HS-27A (cell line): ENCODE measurements around the gene LHB.

Experiments
- DNase-seq: peaks from one replicate; pipeline ENCODE4 v3.0.0-alpha.2; 2012; ENCODE audit warnings: low read depth, missing footprints

Gene LHB

DNA sequence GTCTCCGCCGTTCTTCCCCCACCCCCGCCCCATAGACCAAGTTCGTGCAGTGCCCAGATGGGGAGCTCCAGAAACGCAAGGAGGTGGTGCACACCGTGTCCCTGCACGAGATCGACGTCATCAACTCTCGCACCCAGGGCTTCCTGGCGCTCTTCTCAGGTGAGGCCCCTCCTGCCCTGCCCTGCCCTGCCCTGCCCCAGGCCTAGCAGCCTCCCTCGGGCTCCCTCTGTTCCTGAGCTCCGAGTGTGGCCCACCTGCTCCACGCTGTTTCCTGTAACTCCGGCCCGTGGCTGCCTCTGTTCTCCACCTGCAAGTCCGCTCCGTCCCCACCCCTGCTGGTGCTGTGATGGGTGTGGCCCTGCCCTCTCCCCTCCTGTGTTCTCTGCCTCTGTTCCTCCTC, 6.4 kb downstream of the LHB start:
- no peak for DNase-seq

DNA sequence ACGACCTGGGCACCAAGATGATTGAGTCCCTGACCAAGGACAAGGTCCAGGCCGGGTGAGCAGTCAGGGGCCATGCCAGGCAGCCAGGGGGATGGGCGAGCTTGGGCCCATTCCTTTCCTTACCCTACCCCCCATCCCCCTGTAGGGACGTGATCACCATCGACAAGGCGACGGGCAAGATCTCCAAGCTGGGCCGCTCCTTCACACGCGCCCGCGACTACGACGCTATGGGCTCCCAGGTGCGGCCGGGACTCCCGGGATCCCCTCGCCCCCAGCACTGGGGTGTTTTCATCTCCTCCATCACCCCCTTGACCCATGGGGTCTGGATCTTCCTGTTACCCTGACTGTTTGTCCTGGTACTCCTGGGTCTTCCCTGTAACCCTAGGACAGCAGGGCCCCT, 7.1 kb downstream of the LHB start:
- DNase-seq: no peak

DNA sequence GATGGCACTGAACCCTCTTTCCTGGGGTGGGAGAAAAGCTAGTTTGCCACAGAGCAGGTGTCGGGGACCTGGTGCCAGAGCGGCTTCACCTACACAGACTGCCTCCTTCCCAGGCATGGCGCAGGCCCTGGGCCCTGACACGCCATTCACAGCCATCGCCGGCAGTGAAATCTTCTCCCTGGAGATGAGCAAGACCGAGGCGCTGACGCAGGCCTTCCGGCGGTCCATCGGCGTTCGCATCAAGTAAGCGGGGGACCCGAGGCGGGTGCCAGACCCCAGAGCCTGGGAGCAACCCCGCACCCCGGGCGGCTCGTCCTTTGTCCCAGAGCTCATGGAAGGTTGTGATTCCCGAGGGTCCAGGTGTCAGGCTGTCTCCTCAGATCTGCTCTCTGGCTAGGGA, 10.0 kb downstream of the LHB start:
- DNase-seq: no peak

DNA sequence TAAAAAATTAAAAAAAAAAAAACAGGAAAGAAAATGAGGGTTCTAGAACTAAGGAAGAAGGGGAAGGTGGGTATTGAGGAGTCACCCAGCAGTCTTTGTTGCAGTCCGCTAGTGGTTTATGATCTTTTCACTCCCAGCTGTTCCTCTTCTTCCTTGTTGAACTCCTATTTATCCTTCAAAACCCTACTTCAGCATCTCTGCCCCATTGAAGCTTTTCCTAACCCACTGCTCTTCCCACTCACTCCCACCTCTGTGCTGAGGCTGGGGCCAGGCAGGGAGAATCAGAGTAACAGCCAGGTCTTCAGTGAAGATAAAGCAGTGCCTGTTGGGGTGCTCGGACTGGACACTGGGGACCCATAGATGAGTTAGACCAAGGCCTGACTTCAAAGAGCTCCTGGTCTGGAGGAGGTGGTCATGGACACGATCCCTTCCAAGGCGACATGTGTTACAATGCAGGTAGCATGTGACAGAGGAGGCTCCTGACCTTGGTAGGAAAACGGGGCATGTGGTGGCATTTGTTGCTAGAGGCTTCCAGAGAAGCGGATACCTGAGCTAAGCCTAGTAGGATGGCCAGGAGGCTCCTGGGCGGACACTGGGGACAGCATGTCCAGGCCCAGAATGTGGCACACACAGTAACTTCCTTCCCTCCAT, 11.8 kb downstream of the LHB start:
- no peak for DNase-seq

DNA sequence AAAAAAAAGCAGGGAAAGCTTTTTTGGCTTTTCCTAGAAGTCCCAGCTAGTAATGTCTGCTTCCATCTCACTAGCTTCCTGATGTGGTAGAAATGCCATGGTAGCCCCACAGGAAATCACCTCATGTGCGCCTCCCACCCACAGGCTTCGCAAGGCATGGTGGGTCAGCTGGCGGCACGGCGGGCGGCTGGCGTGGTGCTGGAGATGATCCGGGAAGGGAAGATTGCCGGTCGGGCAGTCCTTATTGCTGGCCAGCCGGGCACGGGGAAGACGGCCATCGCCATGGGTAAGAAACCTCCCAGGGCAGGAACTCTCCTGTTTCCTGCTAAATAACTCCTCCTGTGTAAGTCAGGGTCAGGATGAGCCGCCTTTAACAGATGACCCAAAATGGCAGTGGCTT, 12.8 kb downstream of the LHB start:
- DNase-seq: no peak

DNA sequence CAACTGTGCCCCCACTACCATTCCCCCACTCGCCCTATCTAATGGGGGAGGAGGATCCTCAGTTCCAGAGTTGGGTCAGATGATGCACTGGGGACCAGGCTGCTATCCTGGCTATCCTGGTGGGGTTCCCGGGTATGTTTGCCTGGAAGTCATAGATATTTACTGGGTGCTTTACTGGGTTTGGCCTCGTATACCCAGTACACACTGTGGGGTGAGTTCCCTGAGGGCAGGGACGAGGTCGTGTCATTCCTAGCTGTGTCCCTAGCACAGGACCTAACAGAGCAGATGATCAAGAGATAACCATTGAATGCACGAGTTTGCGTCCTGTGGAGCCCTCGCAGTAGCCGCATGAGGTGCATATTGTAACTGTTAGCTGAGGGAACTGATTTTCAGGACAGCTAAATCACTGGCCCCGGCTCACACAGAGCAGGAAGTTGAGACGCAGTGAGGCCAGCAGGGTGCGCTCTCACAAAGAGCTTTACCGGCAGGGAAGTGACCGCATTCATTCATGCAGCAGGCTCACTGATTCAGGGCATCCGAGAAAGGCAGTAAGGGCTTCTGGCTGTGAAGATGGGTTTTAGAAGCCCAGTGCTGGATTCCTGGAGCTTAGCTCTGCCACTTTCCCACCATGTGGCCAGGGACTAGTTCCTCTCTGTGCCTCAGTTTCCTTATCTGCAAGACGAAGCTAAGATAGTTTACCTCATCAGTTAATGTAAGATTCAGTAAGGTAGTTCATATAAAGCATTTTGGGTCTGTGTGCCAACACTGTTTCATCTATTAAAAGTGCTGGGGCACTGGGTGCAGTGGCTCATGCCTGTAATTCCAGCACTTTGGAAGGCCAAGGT, 17.2 kb downstream of the LHB start:
- no peak for DNase-seq

DNA sequence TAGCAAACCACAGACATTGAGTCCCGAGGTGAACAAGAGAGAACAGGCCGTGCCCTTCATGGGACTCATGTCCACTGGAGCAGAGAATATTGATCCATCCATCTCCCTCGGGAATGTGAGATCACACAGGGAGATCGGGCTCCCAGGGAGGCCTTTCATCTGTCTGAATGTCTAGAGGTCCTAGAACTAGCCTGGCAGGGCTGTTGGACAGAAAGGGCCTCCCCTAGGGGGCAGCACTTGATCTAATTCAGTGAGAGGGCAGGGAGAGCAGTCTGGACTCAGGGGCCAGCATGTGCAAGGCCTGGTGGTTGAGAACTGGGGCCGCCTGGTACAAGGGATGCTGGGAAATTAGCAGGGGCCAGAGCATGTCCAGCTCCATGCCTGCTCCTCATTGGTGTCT, 18.9 kb downstream of the LHB start:
- no peak for DNase-seq

DNA sequence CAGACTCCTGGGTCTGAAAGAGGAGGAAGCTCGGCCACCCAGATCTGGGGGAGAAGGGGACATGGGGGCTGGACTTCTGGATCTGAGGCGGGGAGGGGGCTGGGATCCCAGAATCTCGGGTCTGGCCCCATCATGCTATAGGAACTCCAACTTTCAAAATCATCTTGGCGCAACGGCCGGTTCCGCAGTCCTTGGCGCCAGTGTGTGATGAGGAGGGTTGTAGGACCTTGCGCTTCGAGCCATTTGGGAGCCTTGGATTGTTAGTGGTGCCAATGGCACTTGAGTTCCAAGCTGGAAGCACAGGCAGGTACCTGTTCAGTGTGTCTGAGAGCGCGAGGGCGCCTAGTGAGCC, 22.9 kb downstream of the LHB start:
- DNase-seq: no peak

DNA sequence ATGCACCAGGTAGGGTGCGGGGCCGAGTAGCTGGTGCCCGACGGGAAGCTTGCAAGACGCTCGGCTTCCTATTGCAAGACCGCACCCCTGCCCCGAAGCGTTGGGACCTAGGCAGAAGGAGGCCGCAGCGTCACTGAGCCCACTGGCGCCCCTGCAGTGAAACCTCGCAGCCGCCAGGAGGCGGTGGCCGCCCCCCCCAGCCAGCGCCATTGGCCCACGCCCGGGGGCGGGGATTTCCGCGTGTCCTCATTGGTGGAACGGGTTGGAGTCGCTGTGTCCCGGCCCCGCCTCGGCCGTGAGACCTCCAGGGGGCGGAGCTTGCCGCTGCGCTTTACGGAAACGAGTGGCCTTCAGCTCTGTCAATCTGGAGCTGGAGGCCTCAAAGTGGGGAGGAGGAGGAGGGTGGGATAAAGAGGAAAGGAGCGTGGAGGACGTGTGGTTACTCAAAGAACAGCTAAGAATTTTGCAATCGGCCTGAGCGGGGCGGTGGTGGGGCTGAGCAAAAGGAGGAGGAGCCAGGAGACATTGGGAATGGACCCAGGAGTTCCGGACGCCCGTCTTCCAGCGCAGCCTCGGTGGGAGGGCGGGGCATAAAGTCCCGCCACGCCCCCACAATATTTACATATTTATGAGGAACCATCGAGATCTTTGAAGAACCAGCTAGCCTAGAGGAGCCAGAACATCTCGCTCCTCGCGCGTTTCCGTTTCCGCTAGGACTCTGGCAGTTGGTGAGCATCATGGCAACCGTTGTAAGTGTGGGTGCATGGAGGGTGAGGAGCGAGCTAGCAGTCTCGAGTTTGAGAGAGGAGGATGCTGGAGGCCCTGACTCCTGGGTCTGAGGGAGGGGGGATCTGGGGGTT, 23.5 kb downstream of the LHB start, which contains the start of the genes GYS1 and RUVBL2:
TSS of gene GYS1 (minus strand) at position 135 of the 860 bp plus-strand sequence. CDS start 197 bp downstream, outside the sequence.
TSS of gene RUVBL2 (plus strand) at position 713 of the 860 bp plus-strand sequence. CDS start at position 738, 25 bp downstream.
- DNase-seq: peak; percentile 99

DNA sequence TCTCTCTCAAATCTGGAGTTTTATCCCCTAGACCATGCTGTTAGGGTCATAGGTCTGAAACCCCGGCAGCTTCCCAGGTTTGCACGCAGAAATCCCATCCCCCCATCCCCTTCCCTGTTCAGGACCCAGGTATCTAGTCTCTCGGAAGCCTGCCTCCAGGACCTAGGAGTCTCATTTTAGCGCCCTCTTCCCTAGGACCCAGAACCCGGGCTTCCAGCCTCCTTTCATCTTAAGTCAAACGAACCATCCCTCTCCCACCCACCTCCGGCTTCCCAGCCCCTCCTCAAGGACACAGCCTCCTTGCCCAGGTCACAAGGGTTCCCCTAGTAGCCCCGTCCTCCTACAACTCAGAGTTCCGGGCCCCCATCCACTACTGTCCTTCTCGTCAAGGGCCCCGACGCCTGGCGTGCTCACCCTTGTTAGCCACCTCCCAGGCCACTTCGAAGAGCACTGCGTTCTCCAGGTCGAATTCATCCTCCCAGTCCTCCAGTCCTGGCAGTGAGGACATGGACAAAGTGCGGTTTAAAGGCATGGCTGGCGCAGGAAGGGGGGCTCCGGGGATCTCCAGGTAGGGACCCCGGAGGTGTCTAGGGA, 24.2 kb downstream of the LHB start:
- DNase-seq: no peak

DNA sequence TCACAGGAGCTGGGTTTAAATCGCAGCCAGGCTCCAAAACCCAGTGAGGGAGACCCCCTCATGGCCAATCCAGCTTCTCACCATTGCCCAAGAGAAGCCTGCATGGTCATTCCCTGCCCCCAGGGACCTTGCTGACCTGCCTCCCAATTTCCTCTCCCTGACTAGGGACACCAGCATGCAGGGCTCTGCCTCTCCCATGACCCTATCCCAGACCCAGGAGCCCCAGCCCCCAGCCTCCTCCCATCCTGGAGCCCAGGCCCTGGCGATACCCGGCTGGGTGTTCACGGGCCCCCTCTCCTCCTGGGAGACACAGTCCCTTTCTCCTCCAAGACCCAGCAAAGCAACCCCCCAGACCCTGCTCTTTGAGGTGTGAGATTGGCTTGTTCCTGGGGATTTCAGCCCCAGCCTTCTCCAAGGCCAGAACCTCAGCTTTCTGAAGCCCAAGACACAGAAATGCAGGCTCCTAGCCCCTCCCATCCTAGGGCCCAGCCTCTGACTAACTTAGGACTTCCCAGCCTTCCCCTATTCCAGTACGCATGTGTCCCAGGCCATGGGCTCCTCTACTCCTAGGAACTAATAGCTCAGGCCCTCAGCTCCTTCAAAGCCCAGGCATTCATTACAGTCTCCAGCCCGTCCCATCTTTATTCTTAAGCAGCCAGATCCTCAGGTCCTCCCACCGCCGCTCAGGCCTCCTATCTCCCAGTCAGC, 24.9 kb downstream of the LHB start:
- no peak for DNase-seq

DNA sequence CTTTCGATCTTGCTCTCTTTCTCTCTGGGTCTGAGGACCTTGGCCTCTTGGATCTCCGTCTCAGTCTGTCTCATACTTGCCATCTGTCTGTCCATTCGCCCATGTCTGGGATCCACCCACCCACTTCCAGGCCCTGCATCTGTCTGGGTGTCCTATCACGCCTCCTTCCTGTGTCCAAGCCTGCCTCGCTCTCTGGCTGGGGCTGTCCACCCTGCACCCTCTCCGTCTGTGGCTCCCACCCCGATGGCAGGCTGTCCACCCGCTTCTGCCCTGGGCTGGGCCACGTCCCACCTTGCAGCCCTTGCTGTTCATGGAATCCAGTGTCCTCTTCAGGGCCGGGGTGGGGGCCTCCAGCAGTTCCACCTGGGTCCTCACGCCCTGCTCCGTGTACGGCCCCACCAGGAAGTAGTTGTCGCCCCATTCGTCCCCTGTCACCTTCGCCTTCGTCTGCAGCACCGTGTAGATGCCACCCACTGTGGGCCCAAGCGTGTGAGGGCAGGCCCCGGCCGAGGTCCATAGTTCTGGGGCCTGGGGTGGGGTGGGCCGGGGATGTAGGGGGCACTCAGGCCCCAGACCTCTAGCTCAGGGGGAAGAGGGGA, 25.8 kb downstream of the LHB start:
- DNase-seq: no peak

DNA sequence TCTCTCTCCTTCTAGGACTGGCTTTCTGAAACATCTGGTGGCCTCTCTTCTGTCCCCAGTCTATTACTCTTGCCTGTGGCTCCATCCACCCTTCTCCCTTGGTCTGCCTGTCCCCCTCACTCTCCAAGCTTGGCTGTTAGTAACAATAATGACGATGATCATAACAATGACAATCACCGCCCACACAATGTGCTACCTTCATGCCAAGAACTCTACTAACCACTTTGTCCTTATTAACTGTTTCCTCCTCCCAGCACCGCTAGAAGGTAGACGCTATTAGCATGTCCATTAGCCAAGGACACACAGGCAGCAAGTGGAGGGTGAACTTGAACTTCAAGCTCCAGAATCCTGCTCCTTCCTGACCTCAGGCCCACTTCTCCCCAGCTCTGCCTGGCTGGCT, 26.5 kb downstream of the LHB start:
- no peak for DNase-seq

DNA sequence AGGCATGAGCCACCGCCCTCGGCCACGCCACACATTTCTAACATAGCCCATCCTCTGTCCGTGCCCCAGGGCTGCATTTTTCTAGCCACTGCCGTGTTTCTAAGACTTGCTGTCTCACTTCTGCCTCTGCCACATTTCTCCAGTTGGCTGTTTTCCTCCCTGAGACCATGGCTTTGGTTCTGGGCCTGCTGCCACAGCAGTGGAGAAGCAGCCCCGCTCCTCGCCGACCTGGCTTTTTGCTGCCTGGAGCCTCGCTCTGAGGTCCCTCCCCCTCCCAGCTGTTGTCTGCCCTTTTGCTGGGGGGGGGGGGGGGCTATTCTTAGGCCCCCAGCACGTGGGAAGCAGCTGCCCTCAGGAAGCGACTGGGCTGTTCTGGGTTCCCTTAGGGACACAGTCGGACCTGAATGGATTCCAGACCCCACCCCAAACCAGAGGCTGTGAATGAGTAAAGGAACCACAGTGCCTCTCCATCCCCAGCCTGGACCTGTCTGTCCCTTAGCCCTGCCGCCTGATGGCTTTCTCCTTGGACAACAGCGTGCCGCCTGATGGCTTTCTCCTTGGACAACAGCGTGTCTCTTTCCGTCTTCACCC, 27.1 kb downstream of the LHB start:
- no peak for DNase-seq

DNA sequence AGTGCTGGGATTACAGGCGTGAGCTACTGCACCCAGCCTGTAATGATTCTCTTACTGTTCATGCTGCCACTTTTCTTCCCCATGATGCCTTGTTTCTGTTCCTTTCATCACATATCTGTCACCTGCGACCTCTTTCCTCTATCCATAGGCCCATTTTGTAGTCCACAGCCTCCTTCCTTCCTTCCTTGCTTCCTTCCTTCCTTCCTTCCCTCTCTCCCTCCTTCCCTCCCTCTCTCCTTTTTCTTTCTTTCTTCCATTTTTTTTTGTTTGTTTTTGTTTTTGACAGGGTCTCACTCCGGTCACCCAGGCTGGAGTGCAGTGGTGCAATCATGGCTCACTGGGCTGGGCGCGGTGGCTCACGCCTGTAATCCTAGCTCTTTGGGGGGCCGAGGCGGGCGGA, 28.0 kb downstream of the LHB start:
- no peak for DNase-seq

DNA sequence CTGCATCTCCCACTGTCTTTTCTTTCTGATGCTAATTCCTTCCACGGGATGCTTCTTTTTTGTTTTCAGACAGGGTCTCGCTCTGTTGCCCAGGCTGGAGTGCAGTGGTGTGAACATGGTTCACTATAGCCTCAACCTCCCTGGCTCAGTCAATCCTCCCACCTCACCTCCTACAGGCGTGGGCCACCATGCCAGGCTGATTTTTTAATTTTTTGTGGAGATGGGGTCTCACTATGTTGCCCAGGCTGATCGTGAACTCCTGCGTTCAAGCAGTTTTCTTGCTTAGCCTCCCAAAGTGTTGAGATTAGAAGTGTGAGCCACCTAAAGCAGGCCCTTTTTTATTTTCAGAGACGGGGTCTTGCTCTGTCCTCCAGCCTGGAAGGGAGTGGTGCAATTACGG, 28.6 kb downstream of the LHB start:
- no peak for DNase-seq

DNA sequence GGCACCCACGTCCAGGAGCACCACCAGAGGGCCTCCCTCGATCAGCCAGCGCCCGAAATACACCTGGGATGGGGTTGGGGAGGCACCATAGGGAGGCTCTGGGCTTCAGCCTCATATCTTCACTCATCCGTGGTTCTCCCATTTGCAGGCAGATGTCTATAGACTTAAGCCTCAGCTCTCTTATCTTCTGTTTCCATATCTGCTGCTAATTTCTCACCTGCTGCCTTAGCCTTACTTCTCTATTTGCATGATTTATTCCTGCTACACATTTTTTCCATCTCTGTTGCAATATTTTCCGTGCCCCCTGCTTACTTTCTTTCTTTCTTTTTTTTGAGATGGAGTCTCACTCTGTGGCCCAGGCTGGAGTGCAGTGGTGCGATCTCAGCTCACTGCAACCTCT, 29.6 kb downstream of the LHB start:
- no peak for DNase-seq

DNA sequence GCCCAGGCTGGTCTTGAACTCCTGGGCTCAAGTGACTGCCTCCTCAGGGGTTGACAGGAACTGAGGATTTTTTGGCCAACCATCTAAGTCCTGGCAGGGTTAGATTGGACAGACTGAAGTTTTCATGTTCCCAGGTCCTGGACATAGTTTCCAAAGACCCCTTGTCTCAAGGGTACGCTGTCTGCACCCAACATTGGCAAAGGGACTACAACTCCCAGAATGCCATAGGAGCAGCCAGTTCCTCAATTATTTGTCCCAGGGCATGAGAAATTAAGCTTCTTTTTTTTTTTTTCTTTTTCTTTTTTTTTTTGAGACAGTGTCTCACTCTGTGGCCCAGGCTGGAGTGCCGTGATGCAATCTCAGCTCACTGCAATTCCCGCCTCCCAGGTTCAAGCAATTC, 30.7 kb downstream of the LHB start:
- no peak for DNase-seq

DNA sequence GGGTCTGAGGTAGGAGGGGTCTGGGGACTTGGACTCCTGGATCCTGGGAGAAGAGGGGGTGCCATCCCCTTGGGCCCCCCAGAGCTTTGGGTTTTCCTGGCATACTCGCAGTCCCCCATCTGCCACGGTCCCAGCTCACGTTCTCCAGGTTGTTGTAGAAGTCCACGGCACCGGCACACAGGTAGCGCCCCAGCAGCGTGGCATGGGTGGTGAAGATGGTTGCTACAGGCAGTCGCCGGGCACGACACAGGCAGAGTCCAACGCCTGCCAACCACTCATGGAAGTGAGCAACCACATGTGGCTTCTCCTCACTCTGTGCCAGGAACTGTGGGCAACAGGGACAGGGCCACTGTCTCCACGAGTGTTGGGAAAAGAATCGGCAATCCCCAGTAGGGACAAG, 31.2 kb downstream of the LHB start:
- no peak for DNase-seq

DNA sequence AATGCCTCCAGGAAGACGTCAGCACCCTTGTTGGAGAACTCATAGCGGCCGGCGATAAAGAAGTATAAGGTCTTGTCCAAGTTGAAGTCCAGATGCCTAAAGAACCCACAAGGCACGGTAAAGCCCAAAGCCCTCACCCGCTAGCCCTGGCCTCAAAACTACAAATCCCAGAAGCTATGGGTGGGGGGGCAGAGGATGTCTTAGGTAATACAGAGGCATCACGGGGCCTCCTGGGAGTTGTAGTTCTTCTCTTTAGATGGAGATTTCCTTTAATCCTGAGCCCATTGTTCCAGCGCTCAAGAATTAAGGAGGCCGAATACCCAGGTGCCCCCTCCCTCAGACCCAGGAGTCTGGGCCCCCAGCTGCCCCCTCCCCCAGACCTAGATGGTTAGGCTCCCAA, 34.6 kb downstream of the LHB start:
- no peak for DNase-seq

DNA sequence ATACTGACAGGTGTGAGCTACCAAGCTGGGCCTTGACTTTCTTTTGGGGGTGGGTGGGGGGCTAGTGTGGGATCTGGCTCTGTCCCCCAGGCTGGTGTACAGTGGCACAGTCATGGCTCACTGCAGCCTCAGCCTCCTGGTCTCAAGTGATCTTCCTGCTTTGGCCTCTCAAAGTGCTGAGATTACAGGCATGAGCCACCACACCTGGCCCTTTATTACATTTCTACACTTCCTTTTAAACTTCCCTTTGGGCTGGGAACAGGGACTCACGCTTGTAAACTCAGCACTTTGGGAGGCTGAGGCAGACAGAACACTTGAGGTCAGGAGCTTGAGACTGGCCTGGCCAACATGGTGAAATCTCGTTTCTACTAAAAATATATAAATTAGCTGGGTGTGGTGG, 39.8 kb downstream of the LHB start:
- DNase-seq: no peak
